Astrocyte (in vitro differentiated cells and primary cell): ENCODE data around the gene ZNF775. TPM values are rescaled to one million over a fixed set of nuclear protein-coding genes. Genes with fewer than 3 reads are reported as not detected.

Source experiments
- DNase-seq: peaks from one replicate; pipeline ENCODE4 v3.0.0-alpha.2; 2010; ENCODE audit warnings: low read depth
- FAIRE-seq: peaks from 2 replicates; lab custom pipeline; 2011; peaks lifted over from hg19 to GRCh38; lab: Jason Lieb, UNC
- H2AFZ ChIP-seq: 2 replicates; pipeline ENCODE4 v1.6.0; 2012; ENCODE audit warnings: low read depth, low read length, inconsistent platforms
- H3K27ac ChIP-seq: 2 replicates; pipeline ENCODE4 v1.5.1; 2011; ENCODE audit warnings: low read depth, low read length, inconsistent platforms
- H3K27me3 ChIP-seq: 2 replicates; pipeline ENCODE4 v1.6.0; 2011; ENCODE audit warnings: low read length, inconsistent platforms; ENCODE audit not compliant: insufficient read depth
- H3K36me3 ChIP-seq: 2 replicates; pipeline ENCODE4 v1.5.1; 2011; ENCODE audit warnings: low read length, inconsistent platforms; ENCODE audit not compliant: insufficient read depth
- H3K4me1 ChIP-seq: 2 replicates; pipeline ENCODE4 v1.5.1; 2011; ENCODE audit warnings: low read length, inconsistent platforms; ENCODE audit not compliant: insufficient read depth
- H3K4me2 ChIP-seq: 2 replicates; pipeline ENCODE4 v1.6.0; 2012; ENCODE audit warnings: low read length, inconsistent platforms
- H3K4me3 ChIP-seq: 2 replicates; pipeline ENCODE4 v1.5.1; 2011; ENCODE audit warnings: low read depth, mild to moderate bottlenecking, low read length, inconsistent platforms; ENCODE audit not compliant: insufficient read depth
- H3K79me2 ChIP-seq: 2 replicates; pipeline ENCODE4 v1.6.0; 2012; ENCODE audit warnings: mild to moderate bottlenecking, low read length, inconsistent platforms; ENCODE audit not compliant: insufficient read depth
- H3K9ac ChIP-seq: 2 replicates; pipeline ENCODE4 v1.6.0; 2012; ENCODE audit warnings: mild to moderate bottlenecking, low read length, inconsistent platforms
- H3K9me3 ChIP-seq: 2 replicates; pipeline ENCODE4 v1.5.1; 2012; ENCODE audit warnings: low read depth, mild to moderate bottlenecking, low read length, inconsistent platforms; ENCODE audit not compliant: insufficient read depth
- H4K20me1 ChIP-seq: 2 replicates; pipeline ENCODE4 v1.6.0; 2012; ENCODE audit warnings: low read length, inconsistent platforms; ENCODE audit not compliant: insufficient read depth
- H3K27ac Mint-ChIP-seq: one replicate; pipeline ENCODE4 v1.8.0; 2021; ENCODE audit warnings: mild to moderate bottlenecking, mixed read lengths; ENCODE audit not compliant: unreplicated experiment
- H3K27me3 Mint-ChIP-seq: one replicate; pipeline ENCODE4 v1.8.0; 2021; ENCODE audit warnings: low read depth, mixed read lengths; ENCODE audit not compliant: unreplicated experiment
- H3K36me3 Mint-ChIP-seq: one replicate; pipeline ENCODE4 v1.8.0; 2021; ENCODE audit warnings: low read depth, mixed read lengths; ENCODE audit not compliant: unreplicated experiment
- H3K4me1 Mint-ChIP-seq: one replicate; pipeline ENCODE4 v1.8.0; 2021; ENCODE audit warnings: low read depth, mixed read lengths; ENCODE audit not compliant: unreplicated experiment
- H3K4me3 Mint-ChIP-seq: one replicate; pipeline ENCODE4 v1.8.0; 2021; ENCODE audit warnings: mild to moderate bottlenecking, moderate library complexity, mixed read lengths; ENCODE audit not compliant: unreplicated experiment
- H3K9me3 Mint-ChIP-seq: one replicate; pipeline ENCODE4 v1.8.0; 2021; ENCODE audit warnings: mild to moderate bottlenecking, mixed read lengths; ENCODE audit not compliant: unreplicated experiment
- EZH2 ChIP-seq: IDR thresholded peaks from 2 replicates; pipeline ENCODE4 v1.6.1; 2012; ENCODE audit warnings: mild to moderate bottlenecking, low read length, inconsistent platforms; ENCODE audit not compliant: insufficient read depth
- total RNA-seq: library from RNA; stranded (reverse); gene quantifications from 2 replicates; pipeline ENCODE4 v1.2.1, GENCODE V29; 2021
- TF ChIP-seq, protein P1 (sequence below): IDR thresholded peaks from 2 replicates; pipeline ENCODE4 v1.5.1; 2011; ENCODE audit warnings: low read depth, mild to moderate bottlenecking, inconsistent platforms, low read length, moderate library complexity; ENCODE audit not compliant: insufficient read depth

The ZNF775 gene
- total RNA-seq, 1 donor from 2014 or later: 6.5 TPM

DNA sequence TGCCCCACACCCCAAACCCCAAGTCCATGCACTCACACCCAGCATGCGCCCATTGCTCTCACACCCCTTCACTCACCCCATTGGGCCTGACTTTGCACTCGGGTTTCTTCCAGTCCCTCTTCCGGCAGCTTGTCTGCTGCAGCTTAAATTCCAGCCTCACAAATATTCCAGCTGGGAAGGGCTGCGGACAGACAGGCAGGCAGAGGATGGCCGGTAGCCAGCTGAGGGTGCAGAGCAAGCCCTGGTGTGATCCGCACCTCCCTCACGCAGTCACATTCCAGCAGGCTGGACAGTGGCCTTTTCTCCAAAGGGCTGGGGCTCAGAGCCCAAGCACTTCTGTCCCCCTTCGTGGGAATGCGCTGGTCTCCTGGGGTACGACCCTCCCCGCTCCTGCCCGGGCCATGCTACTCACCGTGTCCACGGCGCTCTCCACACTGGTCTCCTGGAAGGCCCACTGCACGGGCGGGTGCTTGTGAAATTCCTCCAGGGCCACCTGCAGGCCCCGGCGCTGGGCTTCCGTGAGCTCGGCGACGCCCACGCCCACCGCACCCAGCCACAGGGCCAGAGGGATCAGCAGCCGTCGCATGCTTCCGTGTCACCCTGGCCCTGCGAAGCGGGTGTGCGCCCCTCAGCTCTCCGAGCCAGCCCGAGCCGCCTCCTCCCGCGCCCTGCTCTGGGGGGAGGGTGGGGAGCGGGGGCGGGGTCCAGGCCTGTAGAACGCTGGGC, 38.9 kb upstream of the ZNF775 start:
- Histone ChIP-seq H4K20me1 (peaks cover 7% of the 10 kb centered on the region), H3K4me3 (no peak overlapping the region), H3K4me1 (peaks cover 12% of the 10 kb centered on the region), H3K36me3 (no peaks in the 10 kb centered on the region), H3K4me2 (peak overlapping the region; percentile 66), H3K27ac (no peak overlapping the region), H3K79me2 (no peaks in the 10 kb centered on the region), H3K27me3 (peaks cover 14% of the 10 kb centered on the region), H3K9ac (no peak overlapping the region), H3K9me3 (peaks cover 4% of the 10 kb centered on the region), H2AFZ (peak overlapping the region; percentile 47)
- Mint-ChIP-seq H3K9me3 (peaks cover 10% of the 10 kb centered on the region), H3K27ac (no peak overlapping the region), H3K4me3 (peak overlapping the region; percentile 47), H3K4me1 (peaks cover 14% of the 10 kb centered on the region), H3K27me3 (peaks cover 38% of the 10 kb centered on the region), H3K36me3 (peaks cover 6% of the 10 kb centered on the region)
- FAIRE-seq (no peak), DNase-seq (peak; percentile 72)
- TF ChIP-seq, protein P1, sequence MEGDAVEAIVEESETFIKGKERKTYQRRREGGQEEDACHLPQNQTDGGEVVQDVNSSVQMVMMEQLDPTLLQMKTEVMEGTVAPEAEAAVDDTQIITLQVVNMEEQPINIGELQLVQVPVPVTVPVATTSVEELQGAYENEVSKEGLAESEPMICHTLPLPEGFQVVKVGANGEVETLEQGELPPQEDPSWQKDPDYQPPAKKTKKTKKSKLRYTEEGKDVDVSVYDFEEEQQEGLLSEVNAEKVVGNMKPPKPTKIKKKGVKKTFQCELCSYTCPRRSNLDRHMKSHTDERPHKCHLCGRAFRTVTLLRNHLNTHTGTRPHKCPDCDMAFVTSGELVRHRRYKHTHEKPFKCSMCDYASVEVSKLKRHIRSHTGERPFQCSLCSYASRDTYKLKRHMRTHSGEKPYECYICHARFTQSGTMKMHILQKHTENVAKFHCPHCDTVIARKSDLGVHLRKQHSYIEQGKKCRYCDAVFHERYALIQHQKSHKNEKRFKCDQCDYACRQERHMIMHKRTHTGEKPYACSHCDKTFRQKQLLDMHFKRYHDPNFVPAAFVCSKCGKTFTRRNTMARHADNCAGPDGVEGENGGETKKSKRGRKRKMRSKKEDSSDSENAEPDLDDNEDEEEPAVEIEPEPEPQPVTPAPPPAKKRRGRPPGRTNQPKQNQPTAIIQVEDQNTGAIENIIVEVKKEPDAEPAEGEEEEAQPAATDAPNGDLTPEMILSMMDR: no peak
- TF ChIP-seq EZH2: no peak

DNA sequence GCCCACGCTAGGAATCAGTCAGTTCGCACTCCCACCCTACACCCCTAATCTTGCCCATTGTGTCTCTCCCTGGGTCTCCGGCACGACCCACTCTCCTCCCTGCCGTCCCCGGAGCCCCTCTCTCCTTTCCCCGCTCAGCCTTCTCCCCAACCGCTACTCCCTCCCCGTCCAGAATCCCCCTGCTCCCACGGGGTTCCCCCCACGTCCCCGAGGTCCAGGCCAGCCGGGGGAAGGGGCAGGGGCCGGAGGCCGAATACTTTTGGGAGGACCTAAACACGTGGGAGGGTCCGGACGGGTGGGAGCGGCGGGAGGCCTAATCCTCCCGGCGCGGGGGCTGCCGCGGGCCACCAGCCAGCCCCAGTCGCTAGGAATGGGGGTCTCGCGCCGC, 38.3 kb upstream of the ZNF775 start:
- peaks cover 7% of the 10 kb centered on the region for H4K20me1 ChIP-seq
- no peak overlapping the region for H3K27ac ChIP-seq
- H3K4me1 ChIP-seq: peaks cover 12% of the 10 kb centered on the region
- H3K9me3 Mint-ChIP-seq: peaks cover 10% of the 10 kb centered on the region
- no peak for FAIRE-seq
- H3K36me3 ChIP-seq: no peaks in the 10 kb centered on the region
- H3K9ac ChIP-seq: no peak overlapping the region
- no peak overlapping the region for H3K4me3 ChIP-seq
- H2AFZ ChIP-seq: no peak overlapping the region
- peaks cover 14% of the 10 kb centered on the region for H3K4me1 Mint-ChIP-seq
- peak overlapping the region; percentile 57 for H3K4me3 Mint-ChIP-seq
- no peak for DNase-seq
- H3K9me3 ChIP-seq: peaks cover 4% of the 10 kb centered on the region
- TF ChIP-seq, protein P1: no peak
- TF ChIP-seq EZH2: peak; percentile 76
- H3K36me3 Mint-ChIP-seq: peaks cover 6% of the 10 kb centered on the region
- H3K27me3 ChIP-seq: peaks cover 14% of the 10 kb centered on the region
- H3K4me2 ChIP-seq: peak overlapping the region; percentile 30
- H3K79me2 ChIP-seq: no peaks in the 10 kb centered on the region
- H3K27me3 Mint-ChIP-seq: peaks cover 38% of the 10 kb centered on the region
- no peak overlapping the region for H3K27ac Mint-ChIP-seq
